ENCODE measurements around the gene XIAP. TPM values are rescaled to one million over a fixed set of nuclear protein-coding genes. Genes with fewer than 3 reads are reported as not detected.
"Not testable (repeated sequence)": the region's sequence is repeated elsewhere in the genome, so short reads cannot be mapped to it uniquely, and the experiment has no call there.

Gene XIAP
- total RNA-seq, 5 donors from 2014 or later (not counting 1 experiment from before 2014, with no cell fraction given), result 40.4 to 59.6 (median 46.1) TPM

DNA sequence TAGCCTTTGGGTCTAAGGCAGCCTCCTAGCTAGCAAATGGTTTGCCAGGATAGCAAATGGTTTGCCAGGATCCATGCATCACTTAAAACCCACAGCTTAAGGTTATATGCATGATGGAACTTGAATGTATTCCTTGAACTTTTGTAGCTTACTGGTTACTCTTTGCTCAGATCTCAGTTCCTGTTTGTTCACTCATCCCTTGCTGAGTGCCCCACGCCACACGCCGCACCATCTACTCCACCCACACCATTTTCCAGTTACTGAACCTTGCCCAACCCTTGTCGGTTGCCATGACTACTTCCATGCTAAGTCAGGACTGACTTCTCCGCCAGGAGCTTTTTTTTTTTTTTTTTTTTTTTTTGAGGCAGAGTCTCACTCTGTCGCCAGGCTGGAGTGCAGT, 29.5 kb upstream of the XIAP start:
- ATAC-seq (replicated peaks in 1 of 4) (no peak), DNase-seq (peak in 1 of 35 experiments; percentile 9)
- Histone ChIP-seq H3K27ac (ENCODE audit: low read length) (no peak overlapping the region), H3K4me1 (ENCODE audit: control insufficient read depth in 1 of 2, extremely low read depth in 1 of 2, insufficient read depth in 2 of 2, low read length in 2 of 2) (no peaks in the 10 kb centered on the region), H3K9me3 (no peaks in the 10 kb centered on the region), H3K4me3 (ENCODE audit: control insufficient read depth in 1 of 2, extremely low read depth in 1 of 2, low read length in 1 of 2) (no peak overlapping the region), H3K27me3 (replicated peaks in 1 of 2; ENCODE audit: control insufficient read depth in 2 of 2, extremely low read depth in 1 of 2, insufficient read depth in 2 of 2, low read length in 1 of 2) (no peaks in the 10 kb centered on the region), H3K36me3 (ENCODE audit: control insufficient read depth in 2 of 2, extremely low read depth in 1 of 2, insufficient read depth in 1 of 2, low read length in 1 of 2) (no peaks in the 10 kb centered on the region)
- no peak overlapping the region for H3K4me3 Mint-ChIP-seq
- no peak overlapping the region for H3K27ac Mint-ChIP-seq
- peaks cover 0 to 8% of the 10 kb centered on the region in 2 donors for H3K27me3 Mint-ChIP-seq
- POLR2A ChIA-PET, result no interaction called here
- H3K9me3 Mint-ChIP-seq, result no peaks in the 10 kb centered on the region
- H3K4me1 Mint-ChIP-seq, result peaks cover 0 to 4% (median 0%) of the 10 kb centered on the region in 3 donors
- H3K36me3 Mint-ChIP-seq, result no peaks in the 10 kb centered on the region
- CTCF ChIA-PET, result interaction anchor here in 1 of 2 donors (0.7 kb wide), 1 partner anchor 45 kb away, joined by 3 read pairs; no protein-coding TSS in a partner anchor
- WGBS (ENCODE audit: insufficient coverage), result no CpG with 5 or more reads among the region's 6 CpGs

DNA sequence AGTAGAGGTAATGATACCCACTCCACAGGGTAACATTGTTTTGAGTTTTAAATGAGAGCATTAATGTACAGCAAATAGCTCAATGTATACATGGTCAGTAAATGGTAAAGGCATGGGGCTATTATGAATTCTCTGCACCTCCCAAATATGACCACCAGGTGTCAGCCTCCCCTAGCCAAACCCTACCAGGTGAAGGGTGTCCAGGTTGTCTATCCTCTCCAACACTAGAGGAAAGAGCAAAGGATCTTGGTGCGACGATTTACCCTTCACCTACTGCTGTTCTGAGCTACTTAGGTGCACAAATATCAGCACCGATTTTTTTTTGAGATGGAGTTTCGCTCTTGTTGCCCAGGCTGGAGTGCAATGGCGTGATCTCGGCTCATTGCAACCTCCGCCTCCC, 26.5 kb upstream of the XIAP start:
- no peaks in the 10 kb centered on the region for H3K9me3 Mint-ChIP-seq
- H3K27me3 Mint-ChIP-seq, result peaks cover 0 to 8% of the 10 kb centered on the region in 2 donors
- H3K4me3 Mint-ChIP-seq, result no peak overlapping the region

DNA sequence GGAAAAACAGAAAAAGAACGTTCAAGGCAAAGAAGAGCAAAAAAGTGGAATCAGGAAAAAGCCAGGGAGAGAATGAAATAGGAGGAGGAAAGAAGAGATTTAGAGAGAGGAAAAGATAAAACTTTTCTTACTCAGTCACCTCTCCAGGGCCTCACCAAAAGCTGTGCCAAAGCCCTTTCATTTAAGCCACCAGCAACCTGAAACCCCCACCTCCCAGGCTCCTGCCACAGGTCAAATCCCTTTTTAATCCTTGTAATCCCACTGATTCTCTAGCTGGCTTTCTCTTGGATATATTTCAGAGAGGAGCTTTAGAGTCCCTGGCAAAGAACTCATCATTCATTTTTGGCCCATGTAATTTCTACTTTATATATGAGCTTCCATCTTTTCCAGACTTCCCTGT, 25.7 kb upstream of the XIAP start:
- no peak overlapping the region for H3K27ac Mint-ChIP-seq
- ATAC-seq (replicated peaks in 1 of 4) (no peak), DNase-seq (no peak)
- Histone ChIP-seq H3K27me3 (replicated peaks in 1 of 2; ENCODE audit: control insufficient read depth in 2 of 2, extremely low read depth in 1 of 2, insufficient read depth in 2 of 2, low read length in 1 of 2) (no peaks in the 10 kb centered on the region), H3K36me3 (ENCODE audit: control insufficient read depth in 2 of 2, extremely low read depth in 1 of 2, insufficient read depth in 1 of 2, low read length in 1 of 2) (no peaks in the 10 kb centered on the region), H3K4me3 (ENCODE audit: control insufficient read depth in 1 of 2, extremely low read depth in 1 of 2, low read length in 1 of 2) (no peak overlapping the region), H3K9me3 (no peaks in the 10 kb centered on the region), H3K4me1 (ENCODE audit: control insufficient read depth in 1 of 2, extremely low read depth in 1 of 2, insufficient read depth in 2 of 2, low read length in 2 of 2) (no peaks in the 10 kb centered on the region), H3K27ac (ENCODE audit: low read length) (no peak overlapping the region)
- peaks cover 0 to 8% of the 10 kb centered on the region in 2 donors for H3K27me3 Mint-ChIP-seq
- ChIA-PET POLR2A (no interaction called here), CTCF (interaction anchor here (0.6 to 2.0 kb wide), 13 partner anchors 15 to 233 kb away, joined by 3 to 11 read pairs (median 3); no protein-coding TSS in a partner anchor)
- no CpG with 5 or more reads among the region's 1 CpG for WGBS (ENCODE audit: insufficient coverage)
- H3K4me1 Mint-ChIP-seq, result peaks cover 0 to 4% (median 0%) of the 10 kb centered on the region in 3 donors
- H3K9me3 Mint-ChIP-seq, result no peaks in the 10 kb centered on the region
- no peaks in the 10 kb centered on the region for H3K36me3 Mint-ChIP-seq
- H3K4me3 Mint-ChIP-seq, result no peak overlapping the region

More for the DNA sequence above, 26.5 kb upstream of the XIAP start:
- peak; percentile 2 to 73 (median 40) for DNase-seq
- Histone ChIP-seq H3K36me3 (ENCODE audit: control insufficient read depth in 2 of 2, extremely low read depth in 1 of 2, insufficient read depth in 1 of 2, low read length in 1 of 2) (no peaks in the 10 kb centered on the region), H3K27me3 (replicated peaks in 1 of 2; ENCODE audit: control insufficient read depth in 2 of 2, extremely low read depth in 1 of 2, insufficient read depth in 2 of 2, low read length in 1 of 2) (no peaks in the 10 kb centered on the region), H3K4me1 (ENCODE audit: control insufficient read depth in 1 of 2, extremely low read depth in 1 of 2, insufficient read depth in 2 of 2, low read length in 2 of 2) (no peaks in the 10 kb centered on the region), H3K9me3 (no peaks in the 10 kb centered on the region), H3K27ac (ENCODE audit: low read length) (no peak overlapping the region), H3K4me3 (ENCODE audit: control insufficient read depth in 1 of 2, extremely low read depth in 1 of 2, low read length in 1 of 2) (no peak overlapping the region)
- CTCF ChIA-PET, result interaction anchor here (0.6 to 2.0 kb wide), 23 partner anchors 15 to 264 kb away, joined by 3 to 11 read pairs (median 3); no protein-coding TSS in a partner anchor
- POLR2A ChIA-PET, result interaction anchor here in 1 of 2 donors (0.5 kb wide), 1 partner anchor 126 kb away, joined by 3 read pairs; no protein-coding TSS in a partner anchor
- H3K27ac Mint-ChIP-seq, result no peak overlapping the region
- peak; percentile 85 to 92 (median 88) for ATAC-seq (replicated peaks in 1 of 4)
- WGBS (ENCODE audit: insufficient coverage), result 67% methylated on average over 3 of the region's 7 CpGs
- no peaks in the 10 kb centered on the region for H3K36me3 Mint-ChIP-seq
- H3K4me1 Mint-ChIP-seq, result peaks cover 0 to 4% (median 0%) of the 10 kb centered on the region in 3 donors

DNA sequence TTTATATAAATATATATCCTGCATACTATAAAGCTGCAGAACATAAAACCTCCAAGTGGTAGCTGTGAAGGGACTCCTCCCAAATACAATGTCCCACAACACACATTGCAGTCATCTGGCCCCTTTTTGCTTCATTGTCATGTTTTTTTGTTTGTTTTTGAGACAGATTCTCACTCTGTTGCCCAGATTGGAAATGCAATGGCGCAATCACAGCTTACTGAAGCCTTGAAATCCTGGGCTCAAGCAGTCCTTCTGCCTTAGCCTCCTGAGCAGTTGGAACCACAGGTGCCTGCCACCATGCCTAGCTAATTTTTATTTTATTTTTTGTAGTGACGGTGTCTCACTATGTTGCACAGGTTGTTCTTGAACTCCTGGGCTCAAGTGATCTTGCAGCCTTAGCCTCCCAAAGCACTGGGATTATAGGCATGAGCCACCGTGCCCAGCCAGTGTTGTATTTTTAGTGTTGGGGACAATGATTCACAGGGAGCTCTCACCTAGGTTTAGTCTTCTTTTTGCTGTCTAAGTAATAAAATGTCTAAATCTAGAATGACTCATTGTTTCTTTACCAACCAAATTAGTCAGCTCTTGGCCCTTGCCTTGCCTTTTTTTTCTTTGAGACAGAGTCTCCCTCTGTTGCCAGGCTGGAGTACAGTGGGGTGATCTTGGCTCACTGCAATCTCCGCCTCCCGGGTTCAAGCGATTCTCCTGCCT, 24.0 kb upstream of the XIAP start:
- Mint-ChIP-seq H3K9me3 (no peaks in the 10 kb centered on the region), H3K4me1 (no peaks in the 10 kb centered on the region), H3K4me3 (no peak overlapping the region), H3K27ac (no peak overlapping the region), H3K27me3 (peaks cover 0 to 8% of the 10 kb centered on the region in 2 donors), H3K36me3 (no peaks in the 10 kb centered on the region)
- Histone ChIP-seq H3K27me3 (replicated peaks in 1 of 2; ENCODE audit: control insufficient read depth in 2 of 2, extremely low read depth in 1 of 2, insufficient read depth in 2 of 2, low read length in 1 of 2) (no peaks in the 10 kb centered on the region), H3K9me3 (no peaks in the 10 kb centered on the region), H3K4me1 (ENCODE audit: control insufficient read depth in 1 of 2, extremely low read depth in 1 of 2, insufficient read depth in 2 of 2, low read length in 2 of 2) (no peaks in the 10 kb centered on the region), H3K27ac (ENCODE audit: low read length) (no peak overlapping the region), H3K36me3 (ENCODE audit: control insufficient read depth in 2 of 2, extremely low read depth in 1 of 2, insufficient read depth in 1 of 2, low read length in 1 of 2) (no peaks in the 10 kb centered on the region), H3K4me3 (ENCODE audit: control insufficient read depth in 1 of 2, extremely low read depth in 1 of 2, low read length in 1 of 2) (no peak overlapping the region)
- WGBS (ENCODE audit: insufficient coverage), result no CpG with 5 or more reads among the region's 6 CpGs
- ChIA-PET POLR2A (no interaction called here), CTCF (interaction anchor here (0.5 to 0.6 kb wide), 3 partner anchors 58 to 187 kb away, joined by 3 to 7 read pairs (median 3); no protein-coding TSS in a partner anchor)
- ATAC-seq (replicated peaks in 1 of 4) (no peak), DNase-seq (no peak)

DNA sequence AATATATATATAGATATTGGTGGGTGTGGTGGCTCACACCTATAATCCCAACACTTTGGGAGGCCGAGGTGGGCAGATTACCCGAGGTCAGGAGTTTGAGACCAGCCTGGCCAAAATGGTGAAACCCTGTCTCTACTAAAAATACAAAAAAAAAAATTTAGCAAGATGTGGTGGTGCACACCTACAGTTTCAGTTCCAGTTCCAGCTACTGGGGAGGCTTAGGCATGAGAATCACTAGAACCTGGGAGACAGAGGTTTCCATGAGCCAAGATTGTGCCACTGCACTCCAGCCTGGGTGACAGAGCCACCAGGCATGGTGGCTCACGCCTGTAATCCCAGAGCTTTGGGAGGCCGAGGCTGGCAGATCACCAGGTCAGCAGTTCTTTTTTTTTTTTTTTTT, 14.7 kb upstream of the XIAP start:
- H3K4me1 ChIP-seq (ENCODE audit: control insufficient read depth in 1 of 2, extremely low read depth in 1 of 2, insufficient read depth in 2 of 2, low read length in 2 of 2); H3K4me3 ChIP-seq (ENCODE audit: control insufficient read depth in 1 of 2, extremely low read depth in 1 of 2, low read length in 1 of 2); H3K27ac Mint-ChIP-seq; CTCF ChIA-PET; H3K4me3 Mint-ChIP-seq; H3K36me3 ChIP-seq (ENCODE audit: control insufficient read depth in 2 of 2, extremely low read depth in 1 of 2, insufficient read depth in 1 of 2, low read length in 1 of 2); H3K27me3 ChIP-seq (replicated peaks in 1 of 2; ENCODE audit: control insufficient read depth in 2 of 2, extremely low read depth in 1 of 2, insufficient read depth in 2 of 2, low read length in 1 of 2); ATAC-seq (replicated peaks in 1 of 4); H3K36me3 Mint-ChIP-seq; POLR2A ChIA-PET; H3K27me3 Mint-ChIP-seq; H3K4me1 Mint-ChIP-seq; H3K9me3 Mint-ChIP-seq; DNase-seq; H3K27ac ChIP-seq (ENCODE audit: low read length); H3K9me3 ChIP-seq: not testable (repeated sequence)
- 94% methylated on average over 2 of the region's 4 CpGs for WGBS (ENCODE audit: insufficient coverage)

DNA sequence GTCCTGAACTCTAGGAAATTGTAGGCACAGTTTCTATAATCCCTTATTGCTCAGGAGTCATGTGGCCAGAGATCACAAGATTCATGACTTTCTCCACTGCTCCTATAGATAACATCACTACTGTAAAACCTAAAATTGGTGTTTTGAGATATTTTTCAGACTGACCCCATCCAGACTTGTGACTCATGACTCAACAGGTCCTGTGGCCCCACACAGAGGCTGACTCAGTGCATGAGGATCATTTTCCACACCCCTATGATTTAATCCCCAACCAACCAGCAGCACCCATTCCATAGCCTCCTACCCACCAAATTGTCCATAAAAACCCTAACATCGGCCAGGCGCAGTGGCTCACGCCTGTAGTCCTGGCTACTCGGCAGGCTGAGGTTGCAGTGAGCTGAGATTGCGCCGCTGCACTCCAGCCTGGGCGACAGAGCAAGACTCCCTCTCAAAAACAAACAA, 13.2 kb upstream of the XIAP start:
- Mint-ChIP-seq H3K27ac (no peak overlapping the region), H3K4me3 (no peak overlapping the region), H3K4me1 (no peaks in the 10 kb centered on the region), H3K36me3 (no peaks in the 10 kb centered on the region), H3K9me3 (no peaks in the 10 kb centered on the region), H3K27me3 (no peaks in the 10 kb centered on the region)
- H3K9me3 ChIP-seq, result no peaks in the 10 kb centered on the region
- ATAC-seq (replicated peaks in 1 of 4) (no peak), DNase-seq (no peak)
- ChIA-PET CTCF (no interaction called here), POLR2A (no interaction called here)
- no peak overlapping the region for H3K4me3 ChIP-seq (ENCODE audit: control insufficient read depth in 1 of 2, extremely low read depth in 1 of 2, low read length in 1 of 2)
- no CpG with 5 or more reads among the region's 7 CpGs for WGBS (ENCODE audit: insufficient coverage)
- no peaks in the 10 kb centered on the region for H3K36me3 ChIP-seq (ENCODE audit: control insufficient read depth in 2 of 2, extremely low read depth in 1 of 2, insufficient read depth in 1 of 2, low read length in 1 of 2)
- peaks cover 0 to 2% of the 10 kb centered on the region in 2 experiments for H3K27me3 ChIP-seq (replicated peaks in 1 of 2; ENCODE audit: control insufficient read depth in 2 of 2, extremely low read depth in 1 of 2, insufficient read depth in 2 of 2, low read length in 1 of 2)
- no peak overlapping the region for H3K27ac ChIP-seq (ENCODE audit: low read length)
- no peaks in the 10 kb centered on the region for H3K4me1 ChIP-seq (ENCODE audit: control insufficient read depth in 1 of 2, extremely low read depth in 1 of 2, insufficient read depth in 2 of 2, low read length in 2 of 2)

Measured in T-cell (primary cell).